ENCODE measurements around the gene STAG1. TPM values are rescaled to one million over a fixed set of nuclear protein-coding genes. Genes with fewer than 3 reads are reported as not detected.

STAG1 gene
- total and polyA plus RNA-seq, 9 of the 15 experiments (the other 6 are each of a cell fraction or from before 2014, with no cell fraction given): 2.7 to 17.7 (median 8.8) TPM

- 0% methylated on average over 1 of the region's 2 CpGs for WGBS (ENCODE audit: insufficient coverage, low coverage, missing lambda C conversion rate)
- POLR2A ChIA-PET: interaction anchor here (1.7 kb wide), 1 partner anchor 9 kb away, joined by 7 read pairs; no protein-coding TSS in a partner anchor
- no peak overlapping the region for H3K9ac ChIP-seq (ENCODE audit: insufficient read depth in 1 of 2, low read depth in 2 of 2, low read length in 2 of 2)
These were observed 100.6 kb downstream of the STAG1 start for GRCh38 chr3:136651581-136651980.

DNA sequence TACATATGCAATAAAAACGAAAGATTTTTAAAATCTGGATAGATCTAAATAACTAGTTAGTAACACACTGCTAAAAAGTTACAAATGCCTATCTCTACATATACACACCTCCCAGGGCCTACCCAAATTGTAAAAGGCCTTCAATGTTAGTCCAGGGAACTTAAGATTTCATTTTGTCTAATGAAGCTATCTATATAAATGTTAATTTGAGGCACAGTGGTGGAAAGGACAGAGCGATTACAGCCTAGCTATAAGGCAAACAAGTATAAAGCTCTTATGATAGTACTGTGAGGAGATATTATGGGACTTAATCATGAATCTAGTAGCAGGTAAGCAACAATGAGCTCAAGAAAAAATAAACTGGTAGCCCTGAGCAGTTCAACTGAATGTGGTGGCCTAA is 101.7 kb downstream of the STAG1 start:
- peaks cover 0 to 7% of the 10 kb centered on the region in 2 experiments; a peak in 3 of 5 replicates for H3K4me1 ChIP-seq (replicated peaks in 1 of 2; ENCODE audit: control insufficient read depth in 2 of 2, insufficient read depth in 2 of 2, low read length in 2 of 2)
- FAIRE-seq (no peak), ATAC-seq (no peak; the same call in 2 of the 3 replicates), DNase-seq (ENCODE audit: extremely low read depth in 1 of 4, low spot score in 3 of 4) (no peak)
- peaks cover 6% of the 10 kb centered on the region; the same call in 1 of the 2 replicates for H3K9me3 ChIP-seq (replicated peaks; ENCODE audit: control insufficient read depth, insufficient read depth, low read depth, low read length)
- H3K36me3 ChIP-seq (ENCODE audit: control insufficient read depth, insufficient read depth, low read length): no peaks in the 10 kb centered on the region
- peaks cover 53% of the 10 kb centered on the region for H3K79me2 ChIP-seq (ENCODE audit: control insufficient read depth, insufficient read depth, low read length)
- H3K9ac ChIP-seq (ENCODE audit: insufficient read depth in 1 of 2, low read depth in 2 of 2, low read length in 2 of 2): no peak overlapping the region
- H3K9me1 ChIP-seq (ENCODE audit: control insufficient read depth, insufficient read depth, low read length): no peaks in the 10 kb centered on the region
- ChIA-PET POLR2A (interaction anchor here (0.6 to 1.7 kb wide), 2 partner anchors 8 to 11 kb away, joined by 6 to 7 read pairs; no protein-coding TSS in a partner anchor), CTCF (ENCODE audit: low intra/inter-chr PET ratio) (no interaction called here)
- H3K27ac ChIP-seq (ENCODE audit: extremely low read depth, low read depth, low read length): no peak overlapping the region; the same call in 2 of the 3 replicates
- no peaks in the 10 kb centered on the region for H3K27me3 ChIP-seq (ENCODE audit: control insufficient read depth in 2 of 2, insufficient read depth in 2 of 2, low read length in 2 of 2)
- H3K4me3 ChIP-seq: no peak overlapping the region
- in situ Hi-C loops (cut with MboI): no loop called here
- H2AFZ ChIP-seq (ENCODE audit: low read depth, low read length): no peak overlapping the region
- 57% methylated on average over 2 of the region's 2 CpGs for WGBS (ENCODE audit: insufficient coverage, low coverage, missing lambda C conversion rate)
- intact Hi-C loops (cut with micrococcal nuclease): no loop called here
- no peak overlapping the region for H3K4me2 ChIP-seq (ENCODE audit: insufficient read depth, low read length)
- no peaks in the 10 kb centered on the region for H4K20me1 ChIP-seq (replicated peaks; ENCODE audit: control insufficient read depth, insufficient read depth, low read length)
- BruUV-seq (replicated peaks): no TSS peak
- no peak for TF ChIP-seq ZNF3 (CRISPR knock-in tag; IDR thresholded peaks at IDR 0.05)
- TF ChIP-seq NR4A1 (CRISPR knock-in tag; IDR thresholded peaks at IDR 0.05): no peak
- TF ChIP-seq NR4A1 (tag; IDR thresholded peaks at IDR 0.05): no peak
- no peak for TF ChIP-seq ZBTB5 (IDR thresholded peaks at IDR 0.05)
- TF ChIP-seq ZKSCAN8 (CRISPR knock-in tag; IDR thresholded peaks at IDR 0.05): no peak
- no peak for TF ChIP-seq KHSRP (IDR thresholded peaks at IDR 0.05)
- no peak for TF ChIP-seq NCOA2 (IDR thresholded peaks at IDR 0.05; ENCODE audit: partially characterized antibody in 2 of 2)
- no peak for TF ChIP-seq SFPQ (IDR thresholded peaks at IDR 0.05; ENCODE audit: low read depth, low read length)
- no peak for TF ChIP-seq FOXA3 (CRISPR knock-in tag; conservative IDR thresholded peaks at IDR 0.05 in 1 of 2, IDR thresholded peaks at IDR 0.05 in 1 of 2)
- no peak for TF ChIP-seq CBX1 (IDR thresholded peaks at IDR 0.05; ENCODE audit: low read depth)
- no peak for TF ChIP-seq ZNF77 (CRISPR knock-in tag; IDR thresholded peaks at IDR 0.05)

More at GRCh38 chr3:136651581-136651980, 100.6 kb downstream of the STAG1 start:
- in situ Hi-C loops (cut with MboI): no loop called here
- DNase-seq (ENCODE audit: extremely low read depth in 1 of 4, low spot score in 3 of 4): peak; percentile 10 to 68 (median 21)
- H3K36me3 ChIP-seq (ENCODE audit: control insufficient read depth, insufficient read depth, low read length): no peaks in the 10 kb centered on the region
- H3K4me3 ChIP-seq: no peak overlapping the region
- CTCF ChIA-PET (ENCODE audit: low intra/inter-chr PET ratio): interaction anchor here (0.7 kb wide), 1 partner anchor 108 kb away, joined by 6 read pairs; no protein-coding TSS in a partner anchor
- no TSS peak for BruUV-seq (replicated peaks)
- H3K4me2 ChIP-seq (ENCODE audit: insufficient read depth, low read length): peak overlapping the region; percentile 46
- H2AFZ ChIP-seq (ENCODE audit: low read depth, low read length): 0 out of 2 replicates have a peak overlapping the region, but pooled peaks have one; percentile 33
- H3K79me2 ChIP-seq (ENCODE audit: control insufficient read depth, insufficient read depth, low read length): peaks cover 51% of the 10 kb centered on the region
- peaks cover 6% of the 10 kb centered on the region; the same call in 1 of the 2 replicates for H3K9me3 ChIP-seq (replicated peaks; ENCODE audit: control insufficient read depth, insufficient read depth, low read depth, low read length)
- H3K27me3 ChIP-seq (ENCODE audit: control insufficient read depth in 2 of 2, insufficient read depth in 2 of 2, low read length in 2 of 2): no peaks in the 10 kb centered on the region
- no peak overlapping the region for H3K27ac ChIP-seq (ENCODE audit: extremely low read depth, low read depth, low read length)
- intact Hi-C loops (cut with micrococcal nuclease): no loop called here
- TF ChIP-seq NFIC (IDR thresholded peaks at IDR 0.05) (peak; percentile 91), ZNF175 (CRISPR knock-in tag; IDR thresholded peaks at IDR 0.05; ENCODE audit: low read depth) (no peak)
- peak; percentile 44 for FAIRE-seq
- H4K20me1 ChIP-seq (replicated peaks; ENCODE audit: control insufficient read depth, insufficient read depth, low read length): no peaks in the 10 kb centered on the region
- H3K9me1 ChIP-seq (ENCODE audit: control insufficient read depth, insufficient read depth, low read length): no peaks in the 10 kb centered on the region
- peak; percentile 79 for ATAC-seq
- peaks cover 0 to 7% of the 10 kb centered on the region in 2 experiments; a peak in 3 of 5 replicates for H3K4me1 ChIP-seq (replicated peaks in 1 of 2; ENCODE audit: control insufficient read depth in 2 of 2, insufficient read depth in 2 of 2, low read length in 2 of 2)

Data from K562 (cell line).